Midbrain (tissue), 1 donor: ENCODE results near the gene HOXC10.

ENCODE experiments used
- DNase-seq: peaks from one replicate; lab custom pipeline; 2025; lab: John Stamatoyannopoulos, UW

HOXC10 gene

GRCh38 chr12:53977596-53978445 is 7.1 kb upstream of the HOXC10 start:
- DNase-seq: no peak

- no peak for DNase-seq
Observed at GRCh38 chr12:53978477-53979356, 6.2 kb upstream of the HOXC10 start.

- no peak for DNase-seq
Observed at GRCh38 chr12:53980104-53980801, 4.7 kb upstream of the HOXC10 start.

- no peak for DNase-seq
Observed at GRCh38 chr12:53980802-53981496, 4.0 kb upstream of the HOXC10 start.

GRCh38 chr12:53981634-53982565 is 3.0 kb upstream of the HOXC10 start:
- DNase-seq: no peak

GRCh38 chr12:53982648-53983567 is 2.0 kb upstream of the HOXC10 start:
- DNase-seq: no peak

GRCh38 chr12:53983568-53983949 is 1.4 kb upstream of the HOXC10 start:
- no peak for DNase-seq

- DNase-seq: no peak
Observed at GRCh38 chr12:53983950-53984572, 885 bp upstream of the HOXC10 start.

GRCh38 chr12:53985692-53985993 is 697 bp downstream of the HOXC10 start:
- no peak for DNase-seq

GRCh38 chr12:53985994-53986685 is 1.2 kb downstream of the HOXC10 start:
- no peak for DNase-seq

- no peak for DNase-seq
Observed at GRCh38 chr12:53986686-53987483, 1.9 kb downstream of the HOXC10 start.

- no peak for DNase-seq
Observed at GRCh38 chr12:53987787-53988230, 2.9 kb downstream of the HOXC10 start.

- no peak for DNase-seq
Observed at GRCh38 chr12:53988541-53989226, 3.7 kb downstream of the HOXC10 start.

- DNase-seq: peak; percentile 17
Observed at GRCh38 chr12:53989227-53990113, 4.5 kb downstream of the HOXC10 start.

GRCh38 chr12:53990311-53991076 is 5.5 kb downstream of the HOXC10 start:
- DNase-seq: no peak
